Glomerular endothelial cell (primary cell): ENCODE measurements around the gene KCTD13. TPM values are rescaled to one million over a fixed set of nuclear protein-coding genes. Genes with fewer than 3 reads are reported as not detected.

Experiments
- total RNA-seq: library from RNA; depleted of rRNA; stranded (reverse); fragments of >200 nt; gene quantifications from 2 replicates; pipeline ENCODE4 v1.2.3, GENCODE V29; 2015

KCTD13 gene
- total RNA-seq, 1 donor from 2014 or later, result 36.2 TPM

Other genes starting within 250 kb of the KCTD13 start
- gene QPRT, start 247.0 kb downstream of the KCTD13 start, total RNA-seq, result 6.0 and 14.9 TPM in 2 replicates
- gene C16orf54, start 180.2 kb downstream of the KCTD13 start, total RNA-seq, result not detected in 2 replicates
- gene ZG16, start 148.0 kb downstream of the KCTD13 start, total RNA-seq, result not detected in 2 replicates
- 15.5 and 31.6 TPM in 2 replicates for gene KIF22, start 135.5 kb downstream of the KCTD13 start, total RNA-seq
- gene MAZ, start 119.7 kb downstream of the KCTD13 start, total RNA-seq, result 98.2 and 145 TPM in 2 replicates
- gene PRRT2, start 114.0 kb downstream of the KCTD13 start, total RNA-seq, result 0.41 and 0.44 TPM in 2 replicates
- gene PAGR1, start 110.1 kb downstream of the KCTD13 start, total RNA-seq, result 12.8 and 33.7 TPM in 2 replicates
- 238 and 283 TPM in 2 replicates for gene MVP, start 105.8 kb downstream of the KCTD13 start, total RNA-seq
- 90.4 and 91.4 TPM in 2 replicates for gene CDIPT, start 63.0 kb downstream of the KCTD13 start, total RNA-seq
- 6.9 and 9.8 TPM in 2 replicates for gene SEZ6L2, start 26.7 kb downstream of the KCTD13 start, total RNA-seq
- gene ASPHD1, start 25.7 kb downstream of the KCTD13 start, total RNA-seq, result 1.3 and 4.4 TPM in 2 replicates
- 151 and 167 TPM in 2 replicates for gene TMEM219, start 35.9 kb upstream of the KCTD13 start, total RNA-seq
- gene TAOK2, start 47.6 kb upstream of the KCTD13 start, total RNA-seq, result 97.8 and 130 TPM in 2 replicates
- 7.7 and 9.6 TPM in 2 replicates for gene HIRIP3, start 69.4 kb upstream of the KCTD13 start, total RNA-seq
- gene INO80E, start 70.0 kb upstream of the KCTD13 start, total RNA-seq, result 55.1 and 77.5 TPM in 2 replicates
- gene DOC2A, start 84.8 kb upstream of the KCTD13 start, total RNA-seq, result 0.06 and 0.10 TPM in 2 replicates
- not detected in 2 replicates for gene C16orf92, start 97.0 kb upstream of the KCTD13 start, total RNA-seq
- 0.82 TPM in 1 of 2 replicates, not detected in the other for gene TLCD3B, start 105.0 kb upstream of the KCTD13 start, total RNA-seq
- 1,069 and 1,121 TPM in 2 replicates for gene ALDOA, start 139.5 kb upstream of the KCTD13 start, total RNA-seq
- 117 and 121 TPM in 2 replicates for gene PPP4C, start 149.8 kb upstream of the KCTD13 start, total RNA-seq
- 0.41 and 0.58 TPM in 2 replicates for gene TBX6, start 165.7 kb upstream of the KCTD13 start, total RNA-seq
- gene YPEL3, start 170.0 kb upstream of the KCTD13 start, total RNA-seq, result 26.1 and 52.7 TPM in 2 replicates
- 0.82 and 5.3 TPM in 2 replicates for gene GDPD3, start 187.3 kb upstream of the KCTD13 start, total RNA-seq
- gene MAPK3, start 197.0 kb upstream of the KCTD13 start, total RNA-seq, result 84.0 and 84.8 TPM in 2 replicates